Smooth muscle cell (in vitro differentiated cells): ENCODE data around the gene MFRP. TPM values are rescaled to one million over a fixed set of nuclear protein-coding genes. Genes with fewer than 3 reads are reported as not detected.

Source experiments
- DNase-seq: peaks from one replicate; lab custom pipeline; 2025; ENCODE audit not compliant: unreplicated experiment; lab: John Stamatoyannopoulos, UW
- H2AFZ ChIP-seq: fragments of 200-600 bp; sonication (generic); 2 replicates; pipeline ENCODE4 v1.6.0; 2016; ENCODE audit warnings: antibody characterized with exemption, low read depth, mild to moderate bottlenecking
- H3F3A ChIP-seq: fragments of 200-600 bp; sonication (generic); 2 replicates; pipeline ENCODE4 v1.6.0; 2017; ENCODE audit warnings: antibody characterized with exemption, low read depth
- H3K27ac ChIP-seq: fragments of 200-600 bp; sonication (generic); 2 replicates; pipeline ENCODE4 v1.5.1; 2016; ENCODE audit warnings: low read depth, mild to moderate bottlenecking
- H3K27me3 ChIP-seq: fragments of 200-600 bp; sonication (generic); 2 replicates; pipeline ENCODE4 v1.6.1; 2016; ENCODE audit warnings: low read depth, mild to moderate bottlenecking
- H3K36me3 ChIP-seq: fragments of 200-600 bp; sonication (generic); 2 replicates; pipeline ENCODE4 v1.5.1; 2016; ENCODE audit warnings: low read depth
- H3K4me1 ChIP-seq: fragments of 200-600 bp; sonication (generic); 2 replicates; pipeline ENCODE4 v1.5.1; 2016; ENCODE audit warnings: low read depth
- H3K4me2 ChIP-seq: fragments of 200-600 bp; sonication (generic); 2 replicates; pipeline ENCODE4 v1.6.0; 2016; ENCODE audit warnings: mild to moderate bottlenecking
- H3K4me3 ChIP-seq: fragments of 200-600 bp; sonication (generic); 2 replicates; pipeline ENCODE4 v1.5.1; 2016; ENCODE audit warnings: mild to moderate bottlenecking
- H3K79me2 ChIP-seq: fragments of 200-600 bp; sonication (generic); 2 replicates; pipeline ENCODE4 v1.6.0; 2016; ENCODE audit warnings: low read depth, mild to moderate bottlenecking
- H3K9ac ChIP-seq: fragments of 200-600 bp; sonication (generic); 2 replicates; pipeline ENCODE4 v1.6.0; 2016; ENCODE audit warnings: low read depth
- H3K9me3 ChIP-seq: fragments of 200-600 bp; sonication (generic); replicated peaks from 2 replicates; pipeline ENCODE4 v1.5.1; 2016; ENCODE audit warnings: low read depth
- H4K20me1 ChIP-seq: fragments of 200-600 bp; sonication (generic); 2 replicates; pipeline ENCODE4 v1.6.0; 2016; ENCODE audit warnings: low read depth
- WGBS: methylation state at CpG from one replicate; pipeline ENCODE4 v1.1.7; 2016; ENCODE audit warnings: low lambda C conversion rate; 5-methylcytosine and 5-hydroxymethylcytosine counted together
- polyA plus RNA-seq: library from polyadenylated mRNA; unstranded; fragments of >200 nt; fragmentation: Nextera tagmentation; extraction: Ambion mirVana; gene quantifications from 2 replicates; pipeline ENCODE4 v1.2.1, GENCODE V29; 2016
- total RNA-seq: library from RNA; depleted of rRNA; stranded (reverse); fragments of >200 nt; gene quantifications from 2 replicates; pipeline ENCODE4 v1.2.3, GENCODE V29; 2014
- TF ChIP-seq, protein P1 (sequence below): fragments of 200-600 bp; sonication (generic); IDR thresholded peaks from 2 replicates; pipeline ENCODE4 v1.5.1; 2017; ENCODE audit warnings: borderline replicate concordance, mild to moderate bottlenecking, antibody characterized with exemption; ENCODE audit not compliant: insufficient read depth, poor library complexity, severe bottlenecking

The MFRP gene
- total and polyA plus RNA-seq, 2 experiments from 2014 or later, result not detected

DNA sequence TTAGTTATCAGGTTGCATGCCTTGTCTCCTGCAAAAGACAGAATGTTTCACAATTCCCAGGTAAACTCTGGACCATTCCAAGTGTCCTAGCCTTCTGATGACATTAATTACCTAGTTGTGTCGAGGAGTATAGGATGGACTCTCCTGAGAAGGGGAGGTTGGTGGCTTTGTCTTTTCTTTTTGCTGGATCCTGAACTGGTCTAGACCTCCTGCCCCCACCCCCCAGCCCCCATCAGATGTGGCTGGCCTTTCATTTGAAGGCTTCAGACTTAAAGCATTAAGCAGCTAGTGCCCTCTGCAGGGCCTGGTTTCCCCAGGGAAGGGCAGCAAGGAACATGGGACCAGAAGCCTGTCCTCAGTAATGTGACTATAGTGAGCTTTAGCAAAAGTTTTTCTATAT, 39.3 kb downstream of the MFRP start:
- H3K27ac ChIP-seq, result no peak overlapping the region
- no peak overlapping the region for H3K4me2 ChIP-seq

GRCh38 chr11:119306373-119306890, 40.1 kb downstream of the MFRP start:
- 82% methylated on average over 5 of the region's 5 CpGs for WGBS
- H3K4me3 ChIP-seq, result no peak overlapping the region
- H4K20me1 ChIP-seq, result no peaks in the 10 kb centered on the region
- H3F3A ChIP-seq, result no peaks in the 10 kb centered on the region
- peak overlapping the region; percentile 9 for H3K27ac ChIP-seq
- H3K36me3 ChIP-seq, result no peaks in the 10 kb centered on the region
- no peak overlapping the region for H3K4me2 ChIP-seq
- TF ChIP-seq, protein P1, sequence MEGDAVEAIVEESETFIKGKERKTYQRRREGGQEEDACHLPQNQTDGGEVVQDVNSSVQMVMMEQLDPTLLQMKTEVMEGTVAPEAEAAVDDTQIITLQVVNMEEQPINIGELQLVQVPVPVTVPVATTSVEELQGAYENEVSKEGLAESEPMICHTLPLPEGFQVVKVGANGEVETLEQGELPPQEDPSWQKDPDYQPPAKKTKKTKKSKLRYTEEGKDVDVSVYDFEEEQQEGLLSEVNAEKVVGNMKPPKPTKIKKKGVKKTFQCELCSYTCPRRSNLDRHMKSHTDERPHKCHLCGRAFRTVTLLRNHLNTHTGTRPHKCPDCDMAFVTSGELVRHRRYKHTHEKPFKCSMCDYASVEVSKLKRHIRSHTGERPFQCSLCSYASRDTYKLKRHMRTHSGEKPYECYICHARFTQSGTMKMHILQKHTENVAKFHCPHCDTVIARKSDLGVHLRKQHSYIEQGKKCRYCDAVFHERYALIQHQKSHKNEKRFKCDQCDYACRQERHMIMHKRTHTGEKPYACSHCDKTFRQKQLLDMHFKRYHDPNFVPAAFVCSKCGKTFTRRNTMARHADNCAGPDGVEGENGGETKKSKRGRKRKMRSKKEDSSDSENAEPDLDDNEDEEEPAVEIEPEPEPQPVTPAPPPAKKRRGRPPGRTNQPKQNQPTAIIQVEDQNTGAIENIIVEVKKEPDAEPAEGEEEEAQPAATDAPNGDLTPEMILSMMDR, result no peak
- no peak overlapping the region for H2AFZ ChIP-seq
- H3K27me3 ChIP-seq, result no peaks in the 10 kb centered on the region
- H3K4me1 ChIP-seq, result peaks cover 14% of the 10 kb centered on the region
- H3K9ac ChIP-seq, result no peak overlapping the region
- H3K79me2 ChIP-seq, result no peaks in the 10 kb centered on the region
- DNase-seq, result no peak
- H3K9me3 ChIP-seq, result no peaks in the 10 kb centered on the region

More for the DNA sequence above, 39.3 kb downstream of the MFRP start:
- peaks cover 14% of the 10 kb centered on the region for H3K4me1 ChIP-seq
- H3K9me3 ChIP-seq, result no peaks in the 10 kb centered on the region
- WGBS, result 100% methylated on average over 1 of the region's 1 CpG
- TF ChIP-seq, protein P1, result no peak
- H3K79me2 ChIP-seq, result no peaks in the 10 kb centered on the region
- no peak overlapping the region for H3K4me3 ChIP-seq
- H3K36me3 ChIP-seq, result no peaks in the 10 kb centered on the region
- H3F3A ChIP-seq, result no peaks in the 10 kb centered on the region
- DNase-seq, result no peak
- no peak overlapping the region for H2AFZ ChIP-seq
- no peak overlapping the region for H3K9ac ChIP-seq
- no peaks in the 10 kb centered on the region for H4K20me1 ChIP-seq
- no peaks in the 10 kb centered on the region for H3K27me3 ChIP-seq

DNA sequence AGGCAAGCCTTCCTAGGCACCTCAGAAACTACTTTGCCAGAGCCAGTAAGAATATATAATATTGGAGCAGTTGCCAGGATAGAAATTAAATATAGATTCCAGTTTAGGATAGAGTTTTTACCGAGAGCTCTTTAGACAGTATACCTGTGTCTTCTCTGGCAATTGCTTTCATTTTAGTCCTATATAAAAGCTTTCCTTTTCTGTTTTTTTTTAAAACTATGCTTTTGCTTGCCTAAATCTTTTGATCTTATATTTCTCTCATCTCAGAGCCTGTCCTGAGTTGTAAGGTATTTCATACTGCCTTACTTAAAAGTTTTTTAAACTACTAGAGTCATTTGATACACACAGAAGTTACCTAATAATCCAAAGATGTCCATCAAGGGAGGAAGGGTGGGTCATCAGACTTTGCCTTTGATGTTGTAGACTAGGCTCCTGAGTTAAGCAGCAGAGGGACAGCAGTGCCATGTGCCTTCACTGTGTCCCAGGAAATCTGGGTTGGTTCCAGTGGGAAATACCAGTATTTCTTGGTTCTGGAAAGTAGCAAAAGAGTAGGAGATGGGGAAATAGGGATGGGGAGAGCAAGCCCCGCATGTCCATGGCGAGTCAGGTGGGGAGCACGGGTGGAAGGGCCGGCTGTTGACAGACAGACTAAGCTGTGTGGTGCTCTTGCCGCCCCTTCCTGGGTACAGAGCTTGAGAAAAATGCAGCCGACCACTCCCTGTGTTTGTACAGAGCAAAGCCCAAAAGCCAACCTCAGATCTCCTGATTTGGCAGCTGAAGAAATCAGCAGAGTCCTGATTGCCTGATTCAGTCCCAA, 40.7 kb downstream of the MFRP start:
- H3K9ac ChIP-seq, result no peak overlapping the region
- no peaks in the 10 kb centered on the region for H4K20me1 ChIP-seq
- no peaks in the 10 kb centered on the region for H3K36me3 ChIP-seq
- no peak for DNase-seq
- no peaks in the 10 kb centered on the region for H3F3A ChIP-seq
- TF ChIP-seq, protein P1, result no peak
- no peak overlapping the region for H3K4me2 ChIP-seq
- WGBS, result 96% methylated on average over 7 of the region's 7 CpGs
- no peaks in the 10 kb centered on the region for H3K27me3 ChIP-seq
- H3K4me3 ChIP-seq, result no peak overlapping the region
- H3K9me3 ChIP-seq, result no peaks in the 10 kb centered on the region
- no peak overlapping the region for H2AFZ ChIP-seq
- no peaks in the 10 kb centered on the region for H3K79me2 ChIP-seq
- no peak overlapping the region for H3K27ac ChIP-seq
- H3K4me1 ChIP-seq, result peaks cover 14% of the 10 kb centered on the region

DNA sequence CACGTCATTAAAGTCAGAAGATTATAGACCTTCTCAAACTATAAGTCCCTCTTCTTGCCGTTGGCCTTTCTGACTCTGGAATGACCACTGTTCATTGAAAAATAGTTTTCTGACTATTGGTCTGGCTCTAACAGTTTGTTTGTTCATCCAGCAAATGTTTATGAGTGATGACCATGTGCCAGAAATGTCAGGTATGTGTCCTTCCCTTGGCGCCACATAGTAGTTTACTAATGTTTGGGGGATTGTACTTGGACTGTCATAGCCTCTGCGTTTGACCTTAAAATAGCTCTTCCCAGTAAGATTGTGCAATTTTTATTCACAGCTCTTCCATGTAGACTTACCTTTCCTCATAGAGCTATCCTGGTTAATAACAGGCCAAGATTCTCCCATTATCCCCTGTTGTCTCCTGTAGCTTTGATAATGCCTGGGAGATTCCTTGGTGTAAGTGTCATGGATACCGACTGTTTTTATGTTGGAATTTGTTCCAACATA, 43.2 kb downstream of the MFRP start:
- 94% methylated on average over 5 of the region's 5 CpGs for WGBS
- no peak for DNase-seq
- no peak overlapping the region for H3K4me2 ChIP-seq
- H3F3A ChIP-seq, result no peaks in the 10 kb centered on the region
- H3K4me3 ChIP-seq, result no peak overlapping the region
- no peaks in the 10 kb centered on the region for H3K79me2 ChIP-seq
- no peaks in the 10 kb centered on the region for H3K27me3 ChIP-seq
- TF ChIP-seq, protein P1, result no peak
- no peak overlapping the region for H2AFZ ChIP-seq
- H3K4me1 ChIP-seq, result peaks cover 14% of the 10 kb centered on the region
- H3K36me3 ChIP-seq, result peaks cover 8% of the 10 kb centered on the region
- no peaks in the 10 kb centered on the region for H3K9me3 ChIP-seq
- no peak overlapping the region for H3K27ac ChIP-seq
- H4K20me1 ChIP-seq, result no peaks in the 10 kb centered on the region
- H3K9ac ChIP-seq, result no peak overlapping the region
